HG03342 (cell line): ENCODE results near the gene MAEA.

Experiments used
- ATAC-seq: cut with Tn5 transposase; IDR thresholded peaks from one replicate; pipeline ENCODE4 v1.9.1; 2021; ENCODE audit warnings: mild to moderate bottlenecking, moderate library complexity; ENCODE audit not compliant: unreplicated experiment

Gene MAEA

GRCh38 chr4:1249731-1250526, 39.8 kb upstream of the MAEA start:
- peak; percentile 8 for ATAC-seq

DNA sequence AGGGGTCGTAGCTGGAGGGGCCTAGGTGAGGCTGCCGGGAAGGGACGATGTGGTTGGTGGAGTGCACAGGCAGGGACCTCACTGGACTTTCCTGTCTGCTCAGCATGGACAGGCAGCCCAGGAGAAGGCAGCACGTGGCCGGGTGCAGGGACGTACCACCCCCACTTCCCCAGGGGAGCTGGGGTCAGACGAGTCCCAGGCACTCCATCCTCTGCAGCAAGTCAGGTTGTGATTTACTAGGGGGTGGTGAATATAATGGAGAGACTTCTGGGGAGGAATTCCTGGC, 39.2 kb upstream of the MAEA start:
- ATAC-seq, result no peak

DNA sequence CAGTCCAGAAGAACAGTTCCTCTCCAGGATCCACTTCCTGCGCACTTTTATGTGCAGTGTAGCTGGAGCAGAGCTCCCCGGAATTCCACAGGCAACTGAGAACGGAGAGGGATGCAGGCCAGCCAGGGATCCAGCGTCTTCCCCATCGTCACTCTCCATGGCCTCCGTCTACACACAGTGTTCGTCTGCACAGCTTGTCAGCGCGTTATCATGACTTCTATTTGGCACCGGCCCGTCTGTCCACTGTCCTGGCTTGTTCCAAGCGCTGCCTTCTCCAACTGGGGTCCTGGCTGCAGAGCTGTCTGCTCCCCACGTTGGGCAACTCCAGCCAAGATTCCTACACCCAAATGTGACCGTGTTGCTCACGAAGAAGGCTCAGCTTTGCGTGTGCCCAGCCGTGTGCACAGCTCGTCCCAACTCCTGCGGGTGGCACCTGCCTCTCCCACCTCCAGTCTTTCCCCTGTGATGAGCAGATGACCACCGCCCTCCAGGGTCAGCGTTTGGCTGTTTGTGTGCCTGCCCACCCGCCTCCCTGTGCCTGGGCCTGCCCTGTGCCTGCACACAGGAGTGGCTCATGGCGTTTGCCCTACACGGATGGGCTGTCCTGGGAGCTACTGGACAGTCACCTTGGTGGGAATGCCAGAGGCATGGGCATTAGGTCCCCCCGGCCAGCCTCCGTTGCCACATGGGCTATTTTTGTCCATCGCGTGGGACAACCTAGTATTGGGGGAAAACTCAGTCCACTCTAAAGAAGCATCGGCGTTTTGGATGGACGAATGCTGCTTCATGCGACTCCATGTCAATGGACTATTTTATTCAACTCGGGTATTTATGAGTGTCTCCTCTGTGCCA, 38.5 kb upstream of the MAEA start:
- no peak for ATAC-seq

DNA sequence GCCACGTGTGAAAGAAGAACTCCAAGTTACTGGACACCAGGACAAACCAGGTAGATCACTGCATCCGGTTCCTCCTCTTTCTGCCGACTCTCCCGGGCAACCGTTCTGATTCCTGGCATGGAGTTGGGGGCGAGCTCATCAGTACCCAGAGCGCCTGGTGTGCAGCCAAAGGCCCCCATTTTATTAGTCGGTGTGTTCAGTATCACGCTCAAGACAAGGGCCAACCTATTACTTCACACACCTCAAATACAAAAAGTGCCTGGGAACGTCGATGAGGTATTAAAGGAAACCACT, 38.0 kb upstream of the MAEA start:
- no peak for ATAC-seq

GRCh38 chr4:1252928-1253492, 36.7 kb upstream of the MAEA start:
- no peak for ATAC-seq

GRCh38 chr4:1253831-1254230, 35.9 kb upstream of the MAEA start:
- no peak for ATAC-seq

GRCh38 chr4:1255151-1255550, 34.5 kb upstream of the MAEA start:
- no peak for ATAC-seq

GRCh38 chr4:1255699-1256098, 34.0 kb upstream of the MAEA start:
- ATAC-seq, result no peak

DNA sequence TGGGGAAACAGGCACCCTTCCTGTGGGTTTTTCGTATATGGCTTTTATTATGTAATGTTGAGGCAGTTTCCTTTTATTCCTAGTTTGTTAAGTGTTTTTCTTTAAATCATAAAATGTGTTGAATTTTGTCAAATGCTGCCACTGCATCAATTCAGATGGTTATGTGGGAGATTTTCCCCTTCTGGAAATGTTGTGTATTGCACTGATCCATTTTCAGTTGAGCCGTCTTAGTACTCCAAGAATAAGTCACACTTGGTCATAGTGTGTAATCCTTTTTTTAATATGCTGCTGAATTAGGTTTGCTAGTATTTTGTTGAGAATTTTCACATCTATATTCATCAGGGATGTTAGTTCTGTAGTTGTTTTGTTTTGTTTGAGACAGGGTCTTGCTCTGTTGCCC, 31.2 kb upstream of the MAEA start:
- no peak for ATAC-seq

GRCh38 chr4:1259966-1260365, 29.7 kb upstream of the MAEA start:
- no peak for ATAC-seq

GRCh38 chr4:1260418-1261106, 29.1 kb upstream of the MAEA start:
- ATAC-seq, result no peak

DNA sequence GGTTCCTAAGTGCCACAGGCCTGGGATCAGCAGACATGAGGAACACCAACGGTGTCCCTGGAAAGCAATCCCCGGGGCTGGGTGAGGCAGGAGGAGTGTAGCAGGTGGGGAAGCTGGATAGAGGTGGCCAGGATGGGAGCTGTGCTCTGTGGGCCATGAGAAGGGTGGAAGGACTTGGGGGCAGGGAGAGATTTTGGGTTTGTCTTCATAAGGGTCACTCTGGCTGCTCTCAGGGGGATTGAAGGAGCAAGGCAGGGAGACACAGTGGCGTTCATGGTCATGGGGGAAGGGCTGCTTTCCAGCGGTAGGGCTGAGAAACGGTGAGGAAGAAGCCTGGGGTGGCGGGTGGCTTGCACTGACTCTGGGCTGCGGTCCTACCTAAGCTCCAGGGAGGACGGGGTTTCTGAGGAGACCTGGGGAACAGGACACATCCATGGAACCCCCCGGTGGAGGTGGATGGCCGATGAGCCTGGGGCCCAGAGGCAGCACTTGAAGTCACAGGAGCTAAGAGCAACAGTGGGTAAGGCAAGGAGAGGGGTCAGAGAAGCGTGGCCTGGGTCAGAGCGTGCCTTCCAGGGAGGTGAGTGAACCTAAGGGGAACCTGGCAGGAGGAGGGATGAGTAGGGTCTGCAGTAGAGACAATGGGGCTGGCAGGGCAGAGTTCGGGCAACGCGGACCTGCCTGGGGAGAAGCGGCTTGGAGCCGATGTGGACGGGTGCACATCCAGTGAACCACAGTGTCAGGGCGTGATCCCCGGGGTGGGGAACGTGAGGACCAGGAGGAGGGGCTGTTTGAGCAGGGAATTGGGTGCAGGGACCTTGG, 28.4 kb upstream of the MAEA start:
- ATAC-seq, result no peak

GRCh38 chr4:1264942-1265341, 24.7 kb upstream of the MAEA start:
- ATAC-seq, result no peak

DNA sequence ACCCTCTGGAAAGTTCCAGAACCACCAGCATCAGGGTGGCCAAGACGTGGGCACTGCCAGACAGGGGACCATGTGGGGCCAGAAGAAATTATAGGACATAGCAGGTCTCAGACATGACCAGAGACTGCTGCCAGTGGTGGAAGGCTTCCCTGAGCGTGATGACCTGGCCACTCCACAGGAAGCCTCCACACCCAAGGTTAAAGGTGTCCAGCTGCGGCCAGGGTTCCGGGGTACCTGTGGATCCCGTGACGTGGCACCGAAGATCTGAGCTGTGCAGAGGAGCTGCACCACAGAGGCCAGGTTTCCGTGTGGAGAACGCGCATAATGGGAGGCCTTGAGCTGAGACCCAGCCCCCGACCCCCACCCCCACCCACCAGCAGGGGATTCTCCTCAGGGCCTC, 24.3 kb upstream of the MAEA start:
- no peak for ATAC-seq

DNA sequence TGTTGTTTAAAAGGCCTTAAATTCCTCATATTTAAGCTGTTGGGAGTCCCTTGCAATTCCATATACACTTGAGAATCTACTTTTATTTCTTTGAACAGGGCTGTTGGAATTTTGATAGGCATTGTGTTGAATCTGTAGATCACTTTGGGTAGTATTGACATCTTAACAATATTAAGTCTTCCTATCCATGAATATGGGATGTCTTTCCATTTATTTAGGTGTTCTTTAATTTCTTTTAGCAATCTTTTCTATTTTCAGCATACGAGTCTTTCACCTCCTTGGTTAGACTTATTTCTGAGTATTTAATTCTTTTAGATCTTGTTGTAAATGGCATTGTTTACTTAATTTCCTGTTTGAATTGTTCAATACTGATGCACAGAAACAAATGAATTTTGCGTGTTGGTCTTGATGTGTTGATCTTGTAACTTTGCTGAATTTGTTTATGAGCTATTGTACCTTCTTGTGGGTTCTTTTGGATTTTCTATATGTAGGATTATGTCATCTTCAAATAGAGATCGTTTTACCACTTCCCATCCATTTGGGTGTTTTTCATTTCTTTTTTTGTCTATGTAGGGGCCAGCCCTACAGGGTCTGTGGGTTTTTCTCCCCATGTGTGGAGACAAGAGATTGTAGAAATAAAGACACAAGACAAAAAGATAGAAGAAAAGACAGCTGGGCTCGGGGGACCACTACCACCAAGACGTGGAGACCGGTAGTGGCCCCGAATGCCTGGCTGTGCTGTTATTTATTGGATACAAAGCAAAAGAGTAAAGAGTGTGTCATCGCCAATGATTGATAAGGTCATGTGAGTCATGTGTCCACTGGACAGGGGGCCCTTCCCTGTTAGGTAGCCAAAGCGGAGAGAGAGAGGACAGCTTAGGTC, 22.6 kb upstream of the MAEA start:
- ATAC-seq, result no peak

DNA sequence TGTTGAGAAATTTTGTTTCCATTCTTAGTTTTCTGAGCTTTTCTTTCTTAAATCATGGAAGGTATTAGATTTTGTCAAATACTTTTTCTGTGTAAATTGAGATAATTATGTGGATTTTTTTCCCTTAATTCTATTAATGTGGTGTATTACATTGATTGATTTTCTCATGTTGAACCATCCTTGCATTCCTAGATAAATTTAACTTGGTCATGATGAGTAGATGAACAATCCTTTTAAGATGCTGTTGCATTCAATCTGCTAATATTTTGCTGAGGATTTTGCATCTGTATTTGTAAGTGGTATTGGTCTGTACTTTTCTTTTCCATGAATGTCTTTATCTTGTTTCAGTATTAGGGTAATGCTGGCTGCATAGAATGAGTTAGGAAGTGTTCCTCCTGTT, 20.5 kb upstream of the MAEA start:
- no peak for ATAC-seq

- ATAC-seq, result no peak
Measured at GRCh38 chr4:1271686-1272085, 18.0 kb upstream of the MAEA start.

DNA sequence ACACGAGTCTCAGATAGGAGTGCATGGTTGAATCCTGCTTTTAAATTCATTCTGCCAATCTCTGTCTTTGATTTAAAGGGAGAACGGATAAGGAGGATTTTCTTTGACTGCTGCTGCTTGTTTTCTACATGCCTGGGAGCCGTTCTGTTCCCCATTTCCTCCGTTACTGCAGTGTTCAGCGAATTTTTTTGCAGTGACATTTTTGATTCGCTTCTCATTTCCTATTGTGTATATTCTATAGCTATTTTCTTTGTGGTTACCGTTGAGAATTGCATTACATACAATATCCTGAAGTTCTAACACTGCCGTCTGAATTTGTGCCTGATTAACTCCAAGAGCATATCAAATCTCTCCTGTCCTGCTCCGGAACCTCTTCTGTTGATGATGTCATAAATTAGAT, 14.8 kb upstream of the MAEA start:
- ATAC-seq, result no peak

DNA sequence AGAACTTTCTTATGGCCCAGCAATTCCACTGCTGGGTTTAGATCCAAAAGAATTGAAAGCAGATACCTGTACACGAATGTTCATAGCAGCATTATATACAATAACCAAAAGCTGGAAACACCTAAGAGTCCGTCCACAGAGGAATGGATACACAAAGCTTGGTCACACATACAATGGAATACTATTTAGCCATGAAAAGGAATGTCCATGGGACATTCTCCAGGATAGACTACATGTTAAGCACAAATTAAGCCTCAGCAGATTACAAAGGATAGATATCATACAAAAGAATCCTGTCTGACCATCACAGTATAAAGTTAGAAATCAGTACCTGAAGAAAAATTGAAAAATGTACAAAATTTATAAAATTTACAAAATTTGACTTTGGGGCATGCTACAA, 12.7 kb upstream of the MAEA start:
- ATAC-seq, result no peak
